B cell (primary cell): ENCODE measurements around the gene NDUFS5. TPM values are rescaled to one million over a fixed set of nuclear protein-coding genes. Genes with fewer than 3 reads are reported as not detected.
A peak's percentile ranks its signal among the peaks of the same experiment; 100 is the strongest.

Experiments used
- ATAC-seq: fragments of 200-7000 bp; cut with Tn5 transposase; one replicate; pipeline ENCODE4 v1.10.0; 2021; ENCODE audit warnings: low read depth, mild to moderate bottlenecking, moderate number of reproducible peaks, moderate library complexity
- CTCF ChIA-PET: fragments of 350-600 bp; sonication (Branson Sonifier 250); formaldehyde crosslinking; loops from one replicate; lab custom pipeline; 2021; ENCODE audit warnings: antibody characterized with exemption, inconsistent platforms; lab: Charles Lee
- POLR2A ChIA-PET: fragments of 350-600 bp; sonication (Branson Sonifier 250); formaldehyde crosslinking; loops from one replicate; lab custom pipeline; 2021; ENCODE audit warnings: antibody characterized with exemption; lab: Charles Lee
- DNase-seq: peaks from one replicate; pipeline ENCODE4 v3.0.0; 2013
- H2AFZ ChIP-seq: 2 replicates; pipeline ENCODE4 v1.6.1; 2012; ENCODE audit warnings: mild to moderate bottlenecking, low read depth, low read length; ENCODE audit not compliant: insufficient read depth, poor library complexity, severe bottlenecking
- H3K27ac ChIP-seq, 2 donors: 1 replicate in 1 of 2; 2 replicates in 1 of 2; pipeline ENCODE4 v1.5.1; 2012 to 2013; ENCODE audit warnings: low read length in 2 of 2, mild to moderate bottlenecking in 2 of 2, moderate library complexity in 1 of 2
- H3K27me3 ChIP-seq, 4 experiments: fragments of 200-600 bp in 1 of 4; sonication (generic) in 1 of 4; replicated peaks in 1 of 4; 1 replicate in 2 of 4; 2 replicates in 2 of 4; pipeline versions ENCODE4 v1.6.1 to v1.7.0; 2013 to 2016; ENCODE audit warnings: low read length in 3 of 4, mild to moderate bottlenecking in 2 of 4, mixed read lengths in 1 of 4, moderate library complexity in 1 of 4; ENCODE audit not compliant: insufficient read depth in 4 of 4, control insufficient read depth in 3 of 4; ENCODE audit errors: control extremely low read depth in 1 of 4
- H3K36me3 ChIP-seq, 2 experiments: replicated peaks in 1 of 2; 1 replicate in 1 of 2; 2 replicates in 1 of 2; pipeline versions ENCODE4 v1.6.1 to v1.7.1; 2013; ENCODE audit warnings: low read length in 1 of 2; ENCODE audit not compliant: insufficient read depth in 2 of 2, control insufficient read depth in 1 of 2; ENCODE audit errors: control extremely low read depth in 1 of 2, extremely low read depth in 1 of 2
- H3K4me1 ChIP-seq, 2 donors: fragments of 200-600 bp in 1 of 2; sonication (generic) in 1 of 2; 1 replicate in 1 of 2; 2 replicates in 1 of 2; pipeline versions ENCODE4 v1.5.1 to v1.6.1; 2013 to 2017; ENCODE audit warnings: low read length in 2 of 2; ENCODE audit not compliant: control insufficient read depth in 2 of 2, insufficient read depth in 2 of 2
- H3K4me2 ChIP-seq: replicated peaks from 2 replicates; pipeline ENCODE3; 2012; ENCODE audit warnings: mild to moderate bottlenecking, low read depth, low read length; ENCODE audit not compliant: poor library complexity, severe bottlenecking
- H3K4me3 ChIP-seq, 5 experiments: fragments of 200-600 bp in 1 of 5; sonication (generic) in 1 of 5; 1 replicate in 3 of 5; 2 replicates in 2 of 5; pipeline versions ENCODE4 v1.5.1 to v1.7.0; 2011 to 2016; ENCODE audit warnings: low read length in 4 of 5, mild to moderate bottlenecking in 4 of 5, low read depth in 2 of 5, control low read depth in 1 of 5, moderate library complexity in 1 of 5; ENCODE audit not compliant: insufficient read depth in 1 of 5; ENCODE audit errors: control extremely low read depth in 1 of 5, extremely low read depth in 1 of 5
- H3K79me2 ChIP-seq: fragments of 200-600 bp; sonication (generic); one replicate; pipeline ENCODE4 v1.6.0; 2016; ENCODE audit warnings: low read length; ENCODE audit not compliant: control insufficient read depth, insufficient read depth
- H3K9ac ChIP-seq: fragments of 200-600 bp; sonication (generic); 2 replicates; pipeline ENCODE4 v1.6.1; 2017; ENCODE audit warnings: mild to moderate bottlenecking, low read length, moderate library complexity
- H3K9me3 ChIP-seq, 3 donors: one replicate each; pipeline versions ENCODE4 v1.6.1 to v1.7.1; 2013; ENCODE audit warnings: low read length in 2 of 3; ENCODE audit not compliant: control insufficient read depth in 2 of 3, insufficient read depth in 1 of 3; ENCODE audit errors: control extremely low read depth in 1 of 3
- H4K20me1 ChIP-seq: 2 replicates; pipeline ENCODE4 v1.6.0; 2012; ENCODE audit warnings: mild to moderate bottlenecking, low read length; ENCODE audit not compliant: insufficient read depth, control insufficient read depth, poor library complexity, severe bottlenecking
- H3K27ac Mint-ChIP-seq: one replicate; pipeline ENCODE4 v1.8.0; 2021; ENCODE audit warnings: mixed read lengths
- H3K27me3 Mint-ChIP-seq: one replicate; pipeline ENCODE4 v1.8.0; 2021; ENCODE audit warnings: mixed read lengths
- H3K4me1 Mint-ChIP-seq: one replicate; pipeline ENCODE4 v1.8.0; 2021; ENCODE audit warnings: mixed read lengths
- H3K4me3 Mint-ChIP-seq: one replicate; pipeline ENCODE4 v1.8.0; 2021; ENCODE audit warnings: mixed read lengths
- H3K9me3 Mint-ChIP-seq: one replicate; pipeline ENCODE4 v1.8.0; 2022; ENCODE audit warnings: mixed read lengths; ENCODE audit not compliant: insufficient read depth
- EZH2 ChIP-seq: IDR thresholded peaks from 2 replicates; pipeline ENCODE4 v1.6.1; 2012; ENCODE audit warnings: borderline replicate concordance, low read depth, mild to moderate bottlenecking, moderate library complexity, low read length; ENCODE audit not compliant: insufficient read depth, poor library complexity, severe bottlenecking
- WGBS: methylation state at CpG from one replicate; pipeline ENCODE4 v1.1.5; 2013; ENCODE audit warnings: missing lambda C conversion rate; ENCODE audit not compliant: insufficient coverage; 5-methylcytosine and 5-hydroxymethylcytosine counted together
- intact Hi-C: fragments of 100-400 bp; cut with micrococcal nuclease; formaldehyde crosslinking; loops from one replicate; pipeline ENCODE4 v1.10.0; 2022
- polyA plus RNA-seq: library from polyadenylated mRNA; depleted of rRNA; stranded (reverse); fragments of >200 nt; gene quantifications from 2 replicates; pipeline ENCODE4 v1.2.3, GENCODE V29; 2012
- total RNA-seq, 2 donors: library from RNA; stranded (reverse); fragments of 120-200 nt in 1 of 2; gene quantifications; 1 replicate in 1 of 2; 2 replicates in 1 of 2; pipeline versions ENCODE4 v1.2.3 to v1.2.4, GENCODE V29; 2013 to 2022
- TF ChIP-seq, protein P1 (sequence below): fragments of 200-600 bp; IDR thresholded peaks from one replicate; pipeline ENCODE4 v1.8.0; 2022; ENCODE audit warnings: antibody characterized with exemption, mild to moderate bottlenecking

The NDUFS5 gene
- total and polyA plus RNA-seq, 2 donors (not counting 1 experiment from before 2014, with no cell fraction given) = 55.8 to 85.5 TPM

DNA sequence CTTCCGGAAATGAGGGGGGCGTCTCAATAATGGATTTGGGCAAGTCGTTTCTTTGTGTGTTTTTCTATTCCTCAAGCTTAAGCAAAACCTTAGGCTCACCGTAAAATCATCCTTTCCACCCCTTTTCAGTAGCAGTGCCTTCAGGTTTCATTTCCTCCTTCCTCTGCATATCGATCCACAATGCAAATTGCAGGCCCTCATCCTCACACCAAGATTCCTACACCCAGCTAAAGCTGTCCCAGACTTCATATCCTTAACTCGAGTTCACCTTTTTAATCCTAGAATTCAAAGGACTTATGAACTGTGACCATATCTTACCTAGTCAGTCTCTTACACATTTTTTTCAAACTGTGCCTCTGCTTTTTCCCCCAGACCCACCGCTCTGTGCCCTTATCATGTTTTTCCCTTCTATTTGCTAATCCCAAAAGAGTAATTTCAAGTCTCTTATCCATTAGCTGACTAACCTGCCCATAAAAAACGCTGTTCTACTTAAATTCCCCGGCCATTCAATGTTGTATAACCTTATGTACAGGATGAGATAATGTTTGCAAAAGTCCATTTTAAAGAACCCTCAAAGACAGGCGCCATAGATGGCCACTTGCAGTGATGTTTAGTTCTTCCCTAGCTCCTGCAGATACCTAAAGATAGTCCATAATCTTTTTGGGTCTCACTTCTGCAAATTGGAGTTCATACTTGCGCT lies 33.6 kb upstream of the NDUFS5 start:
- ChIA-PET CTCF (no interaction called here), POLR2A (interaction anchor here (0.8 kb wide), 1 partner anchor 134 kb away, joined by 3 read pairs; no protein-coding TSS in a partner anchor)
- WGBS = 33% methylated on average over 5 of the region's 11 CpGs
- Histone ChIP-seq H3K36me3 (peaks cover 0 to 16% of the 10 kb centered on the region in 2 experiments), H2AFZ (peak overlapping the region; percentile 14), H3K4me3 (peak overlapping the region; percentile 58 to 89 (median 80)), H3K9ac (peak overlapping the region; percentile 89), H3K27me3 (no peaks in the 10 kb centered on the region), H3K79me2 (peaks cover 73% of the 10 kb centered on the region), H3K4me2 (peak overlapping the region; percentile 88), H4K20me1 (peaks cover 65% of the 10 kb centered on the region), H3K9me3 (no peaks in the 10 kb centered on the region), H3K4me1 (peaks cover 22 to 24% of the 10 kb centered on the region in 2 donors), H3K27ac (peak overlapping the region; percentile 35 to 95)
- Mint-ChIP-seq H3K27ac (peak overlapping the region; percentile 82), H3K27me3 (no peaks in the 10 kb centered on the region), H3K4me3 (peak overlapping the region; percentile 89), H3K4me1 (peaks cover 38% of the 10 kb centered on the region), H3K9me3 (no peaks in the 10 kb centered on the region)
- ATAC-seq (no peak), DNase-seq (peak; percentile 71)
- intact Hi-C loops = no loop called here
- no peak for TF ChIP-seq EZH2
- TF ChIP-seq, protein P1, sequence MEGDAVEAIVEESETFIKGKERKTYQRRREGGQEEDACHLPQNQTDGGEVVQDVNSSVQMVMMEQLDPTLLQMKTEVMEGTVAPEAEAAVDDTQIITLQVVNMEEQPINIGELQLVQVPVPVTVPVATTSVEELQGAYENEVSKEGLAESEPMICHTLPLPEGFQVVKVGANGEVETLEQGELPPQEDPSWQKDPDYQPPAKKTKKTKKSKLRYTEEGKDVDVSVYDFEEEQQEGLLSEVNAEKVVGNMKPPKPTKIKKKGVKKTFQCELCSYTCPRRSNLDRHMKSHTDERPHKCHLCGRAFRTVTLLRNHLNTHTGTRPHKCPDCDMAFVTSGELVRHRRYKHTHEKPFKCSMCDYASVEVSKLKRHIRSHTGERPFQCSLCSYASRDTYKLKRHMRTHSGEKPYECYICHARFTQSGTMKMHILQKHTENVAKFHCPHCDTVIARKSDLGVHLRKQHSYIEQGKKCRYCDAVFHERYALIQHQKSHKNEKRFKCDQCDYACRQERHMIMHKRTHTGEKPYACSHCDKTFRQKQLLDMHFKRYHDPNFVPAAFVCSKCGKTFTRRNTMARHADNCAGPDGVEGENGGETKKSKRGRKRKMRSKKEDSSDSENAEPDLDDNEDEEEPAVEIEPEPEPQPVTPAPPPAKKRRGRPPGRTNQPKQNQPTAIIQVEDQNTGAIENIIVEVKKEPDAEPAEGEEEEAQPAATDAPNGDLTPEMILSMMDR = no peak

- H3K36me3 ChIP-seq = peaks cover 0 to 26% of the 10 kb centered on the region in 2 experiments
Observed at GRCh38 chr1:38994196-38994595, 32.0 kb upstream of the NDUFS5 start.

More at GRCh38 chr1:38994196-38994595, 32.0 kb upstream of the NDUFS5 start:
- Histone ChIP-seq H3K27me3 (no peaks in the 10 kb centered on the region), H3K4me2 (no peak overlapping the region), H3K9ac (no peak overlapping the region), H3K9me3 (no peaks in the 10 kb centered on the region), H3K27ac (no peak overlapping the region), H3K79me2 (peaks cover 80% of the 10 kb centered on the region), H3K4me1 (peaks cover 22 to 24% of the 10 kb centered on the region in 2 donors), H4K20me1 (peaks cover 80% of the 10 kb centered on the region), H3K4me3 (no peak overlapping the region), H2AFZ (no peak overlapping the region)
- Mint-ChIP-seq H3K4me3 (no peak overlapping the region), H3K27me3 (no peaks in the 10 kb centered on the region), H3K9me3 (no peaks in the 10 kb centered on the region), H3K27ac (no peak overlapping the region), H3K4me1 (peaks cover 40% of the 10 kb centered on the region)
- intact Hi-C loops = no loop called here
- ChIA-PET POLR2A (no interaction called here), CTCF (no interaction called here)
- TF ChIP-seq, protein P1 = no peak
- no peak for TF ChIP-seq EZH2
- DNase-seq (no peak), ATAC-seq (no peak)
- 90% methylated on average over 2 of the region's 5 CpGs for WGBS
